ENCODE results near the gene MAPK1IP1L. TPM values are rescaled to one million over a fixed set of nuclear protein-coding genes. Genes with fewer than 3 reads are reported as not detected.
A peak's percentile ranks its signal among the peaks of the same experiment; 100 is the strongest.

Gene MAPK1IP1L
- total and polyA plus RNA-seq, 2 of the 13 experiments (the other 11 are each of a cell fraction or from before 2014, with no cell fraction given), result 27.8 to 68.4 TPM

GRCh38 chr14:55094292-55095157 is 43.1 kb downstream of the MAPK1IP1L start:
- no TSS peak for BruUV-seq (replicated peaks)
- ATAC-seq (no peak), FAIRE-seq (no peak), DNase-seq (ENCODE audit: low spot score) (no peak)
- H3K9ac ChIP-seq (ENCODE audit: insufficient read depth, low read depth, low read length), result no peak overlapping the region
- no peak overlapping the region for H2AFZ ChIP-seq (ENCODE audit: low read length)
- CTCF ChIA-PET (ENCODE audit: low intra/inter-chr PET ratio, low total read pairs), result no interaction called here
- intact Hi-C loops (cut with micrococcal nuclease; ENCODE audit: unreplicated experiment), result no loop called here
- no peaks in the 10 kb centered on the region for H3K79me2 ChIP-seq (ENCODE audit: insufficient read depth, low read length)
- H3K27me3 ChIP-seq (ENCODE audit: control insufficient read depth in 1 of 2, insufficient read depth in 2 of 2, low read length in 2 of 2), result no peaks in the 10 kb centered on the region
- H3K36me3 ChIP-seq (replicated peaks in 1 of 2; ENCODE audit: control insufficient read depth in 1 of 2, insufficient read depth in 2 of 2, low read length in 2 of 2), result no peaks in the 10 kb centered on the region
- TF ChIP-seq RARA (CRISPR knock-in tag; IDR thresholded peaks at IDR 0.05), result no peak
- no peak for TF ChIP-seq REL (CRISPR knock-in tag; conservative IDR thresholded peaks at IDR 0.05)
- peak; percentile 24; the same call in 1 of the 2 replicates for TF ChIP-seq ATF7 (IDR thresholded peaks at IDR 0.05)
- TF ChIP-seq ATF7 (CRISPR knock-in tag; IDR thresholded peaks at IDR 0.05), result no peak
- TF ChIP-seq ZMAT5 (CRISPR knock-in tag; IDR thresholded peaks at IDR 0.05; ENCODE audit: borderline replicate concordance, low read depth), result no peak
- no peak for TF ChIP-seq ZNF564 (CRISPR knock-in tag; IDR thresholded peaks at IDR 0.05)
- no peak overlapping the region for H3K27ac ChIP-seq (ENCODE audit: extremely low read length, insufficient read depth, low read length)
- no peaks in the 10 kb centered on the region for H3K9me3 ChIP-seq (ENCODE audit: low read length)
- H3K4me1 ChIP-seq (ENCODE audit: insufficient read depth, low read length), result peaks cover 8% of the 10 kb centered on the region; the same call in 1 of the 2 replicates
- no peaks in the 10 kb centered on the region for H4K20me1 ChIP-seq (ENCODE audit: insufficient read depth, low read length)
- no peak overlapping the region for H3K4me3 ChIP-seq (replicated peaks in 1 of 3; ENCODE audit: insufficient read depth in 1 of 3, low read depth in 2 of 3, low read length in 3 of 3)
- POLR2A ChIA-PET, result interaction anchor here (2.7 kb wide), 1 partner anchor 9 kb away, joined by 10 read pairs; no protein-coding TSS in a partner anchor
- in situ Hi-C loops (cut with HindIII; ENCODE audit: extremely low pct_ligation_motif_present, low pct_unique_long_range_greater_than_20kb), result loop anchor here (5.0 kb wide), 1 partner anchor 63 kb away; no protein-coding TSS in a partner anchor
- no peak overlapping the region for H3K4me2 ChIP-seq (ENCODE audit: low read depth, low read length)
- 83% methylated on average over 9 of the region's 9 CpGs for WGBS (ENCODE audit: low lambda C conversion rate)

All from HepG2 (cell line).